ENCODE results near the gene FAM181B. TPM values are rescaled to one million over a fixed set of nuclear protein-coding genes. Genes with fewer than 3 reads are reported as not detected.
A peak's percentile ranks its signal among the peaks of the same experiment; 100 is the strongest.

Gene FAM181B
- total RNA-seq, 4 donors from 2014 or later: 0.55 to 0.64 TPM; not detected in 2

DNA sequence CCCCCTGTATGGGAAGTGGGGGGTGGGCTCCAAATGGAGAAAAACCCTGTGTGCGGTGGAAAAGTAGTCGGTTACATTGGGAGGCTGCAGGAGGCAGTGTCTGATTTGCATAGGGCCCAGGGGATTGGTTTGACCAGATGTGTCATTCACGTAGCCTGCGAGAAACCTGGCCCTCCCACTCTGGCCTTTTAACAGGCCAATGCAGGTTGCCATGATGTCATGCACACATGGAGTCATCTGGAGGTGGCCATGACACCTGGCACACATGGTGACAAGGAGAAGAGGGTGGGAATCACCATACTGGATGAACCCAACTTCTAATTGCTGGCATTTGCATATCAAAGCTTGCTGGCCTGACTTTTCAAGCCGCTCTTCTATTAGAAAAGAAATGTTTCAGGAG is 50.6 kb downstream of the FAM181B start:
- H3K36me3 ChIP-seq: no peaks in the 10 kb centered on the region
- in situ Hi-C loops (cut with MboI; ENCODE audit: low pct_ligation_motif_present in 1 of 4, low pct_unique_long_range_greater_than_20kb in 1 of 4, low sequenced_read_pairs in 3 of 4): loop anchor here in 3 of 4 donors (25.0 kb wide), 2 partner anchors 371 to 1046 kb away; no protein-coding TSS in a partner anchor
- 81 to 87% methylated on average over 3 to 5 of the region's 5 CpGs for WGBS, 2 donors (ENCODE audit: low coverage in 1 of 2)
- H3K4me1 ChIP-seq: peaks cover 0 to 11% (median 5%) of the 10 kb centered on the region in 4 donors
- intact Hi-C loops (cut with DNase I; ENCODE audit: low total_unique reads): no loop called here
- TF ChIP-seq, protein P1, sequence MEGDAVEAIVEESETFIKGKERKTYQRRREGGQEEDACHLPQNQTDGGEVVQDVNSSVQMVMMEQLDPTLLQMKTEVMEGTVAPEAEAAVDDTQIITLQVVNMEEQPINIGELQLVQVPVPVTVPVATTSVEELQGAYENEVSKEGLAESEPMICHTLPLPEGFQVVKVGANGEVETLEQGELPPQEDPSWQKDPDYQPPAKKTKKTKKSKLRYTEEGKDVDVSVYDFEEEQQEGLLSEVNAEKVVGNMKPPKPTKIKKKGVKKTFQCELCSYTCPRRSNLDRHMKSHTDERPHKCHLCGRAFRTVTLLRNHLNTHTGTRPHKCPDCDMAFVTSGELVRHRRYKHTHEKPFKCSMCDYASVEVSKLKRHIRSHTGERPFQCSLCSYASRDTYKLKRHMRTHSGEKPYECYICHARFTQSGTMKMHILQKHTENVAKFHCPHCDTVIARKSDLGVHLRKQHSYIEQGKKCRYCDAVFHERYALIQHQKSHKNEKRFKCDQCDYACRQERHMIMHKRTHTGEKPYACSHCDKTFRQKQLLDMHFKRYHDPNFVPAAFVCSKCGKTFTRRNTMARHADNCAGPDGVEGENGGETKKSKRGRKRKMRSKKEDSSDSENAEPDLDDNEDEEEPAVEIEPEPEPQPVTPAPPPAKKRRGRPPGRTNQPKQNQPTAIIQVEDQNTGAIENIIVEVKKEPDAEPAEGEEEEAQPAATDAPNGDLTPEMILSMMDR (IDR thresholded peaks at IDR 0.05): no peak
- no peak for TF ChIP-seq POLR2A (IDR thresholded peaks at IDR 0.05)
- TF ChIP-seq POLR2AphosphoS5 (IDR thresholded peaks at IDR 0.05): no peak
- TF ChIP-seq EP300 (IDR thresholded peaks at IDR 0.05; ENCODE audit: low read depth): no peak
- no peak for DNase-seq
- H3K27me3 ChIP-seq: peaks cover 3% of the 10 kb centered on the region
- no peaks in the 10 kb centered on the region for H3K9me3 ChIP-seq
- no peak overlapping the region for H3K27ac ChIP-seq
- no peak overlapping the region for H3K4me3 ChIP-seq

DNA sequence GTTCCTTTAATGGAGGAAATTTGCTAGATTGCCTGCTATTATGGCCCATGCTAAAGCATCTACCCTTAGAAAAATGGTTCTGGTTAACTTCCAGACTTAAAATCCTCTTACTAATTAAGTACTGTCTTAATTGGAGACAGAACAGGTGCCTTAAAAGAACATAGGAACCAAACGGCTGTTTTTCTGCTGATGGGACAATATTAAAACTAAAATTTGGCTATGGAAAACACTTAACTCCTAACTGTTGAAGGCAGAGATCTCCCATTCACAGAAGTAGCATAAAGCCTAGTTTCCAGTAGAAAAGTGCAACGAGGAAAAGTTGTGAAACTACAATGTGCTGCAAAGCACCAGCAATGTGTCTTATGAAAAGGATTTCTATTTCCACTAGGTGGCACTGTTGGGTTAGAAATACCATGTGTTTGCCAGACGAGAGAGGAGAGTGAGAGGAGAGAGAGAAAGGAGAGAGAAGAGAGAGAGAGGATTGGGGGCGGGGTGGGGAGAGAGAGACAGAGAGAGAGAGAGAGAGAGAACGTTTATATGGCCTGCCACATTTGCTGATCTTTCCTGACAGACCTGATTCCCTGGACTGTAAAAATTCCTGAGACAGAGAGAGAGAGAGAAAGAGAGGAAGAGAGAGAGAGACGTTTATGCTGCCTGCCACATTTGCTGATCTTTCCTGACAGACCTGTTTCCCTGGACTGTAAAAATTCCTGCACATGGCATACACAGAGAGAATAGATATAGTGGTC is 51.5 kb downstream of the FAM181B start:
- H3K27me3 ChIP-seq: peaks cover 3% of the 10 kb centered on the region
- in situ Hi-C loops (cut with MboI; ENCODE audit: low pct_ligation_motif_present in 1 of 4, low pct_unique_long_range_greater_than_20kb in 1 of 4, low sequenced_read_pairs in 3 of 4): loop anchor here in 3 of 4 donors (25.0 kb wide), 2 partner anchors 370 to 1045 kb away; no protein-coding TSS in a partner anchor
- no peak overlapping the region for H3K4me3 ChIP-seq
- intact Hi-C loops (cut with DNase I; ENCODE audit: low total_unique reads): no loop called here
- no peak overlapping the region for H3K27ac ChIP-seq
- WGBS, 2 donors (ENCODE audit: low coverage in 1 of 2): 20 to 21% methylated on average over 5 to 6 of the region's 6 CpGs
- H3K9me3 ChIP-seq: no peaks in the 10 kb centered on the region
- no peak for TF ChIP-seq POLR2AphosphoS5 (IDR thresholded peaks at IDR 0.05)
- TF ChIP-seq EP300 (IDR thresholded peaks at IDR 0.05; ENCODE audit: low read depth): no peak
- TF ChIP-seq POLR2A (IDR thresholded peaks at IDR 0.05): no peak
- TF ChIP-seq, protein P1 (IDR thresholded peaks at IDR 0.05): peak; percentile 49 to 75 (median 57)
- H3K4me1 ChIP-seq: peaks cover 0 to 11% (median 5%) of the 10 kb centered on the region in 4 donors
- DNase-seq: peak; percentile 16
- H3K36me3 ChIP-seq: no peaks in the 10 kb centered on the region

DNA sequence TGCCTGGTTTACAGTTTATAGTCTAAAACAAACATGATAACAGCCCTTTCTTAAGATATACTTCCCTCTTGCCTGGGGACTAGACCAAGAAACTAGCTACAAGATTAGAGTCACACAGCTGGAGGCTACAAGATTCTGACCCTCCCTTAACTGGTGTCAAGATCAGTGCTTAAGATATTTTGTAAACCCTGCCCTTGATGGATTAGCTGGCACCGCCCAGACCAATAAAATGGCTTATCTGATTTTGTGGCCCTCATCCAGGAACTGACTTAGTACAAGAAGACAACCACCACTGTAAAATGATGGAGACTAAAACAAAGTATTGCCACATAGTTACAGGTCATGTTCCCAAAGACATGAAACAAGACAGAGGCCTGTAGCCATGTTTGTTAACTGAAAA is 53.4 kb downstream of the FAM181B start:
- Histone ChIP-seq H3K9me3 (no peaks in the 10 kb centered on the region), H3K36me3 (no peaks in the 10 kb centered on the region), H3K27me3 (no peaks in the 10 kb centered on the region), H3K4me1 (peaks cover 0 to 11% (median 5%) of the 10 kb centered on the region in 4 donors), H3K4me3 (no peak overlapping the region), H3K27ac (peak overlapping the region in 2 of 4 donors; percentile 18 to 35)
- 25 to 43% methylated on average over 1 of the region's 1 CpG for WGBS, 2 donors (ENCODE audit: low coverage in 1 of 2)
- TF ChIP-seq POLR2AphosphoS5 (IDR thresholded peaks at IDR 0.05) (no peak), EP300 (IDR thresholded peaks at IDR 0.05; ENCODE audit: low read depth) (no peak), POLR2A (IDR thresholded peaks at IDR 0.05) (no peak)
- TF ChIP-seq, protein P1 (IDR thresholded peaks at IDR 0.05): no peak
- peak; percentile 67 for DNase-seq
- intact Hi-C loops (cut with DNase I; ENCODE audit: low total_unique reads): no loop called here
- in situ Hi-C loops (cut with MboI; ENCODE audit: low pct_ligation_motif_present in 1 of 4, low pct_unique_long_range_greater_than_20kb in 1 of 4, low sequenced_read_pairs in 3 of 4): loop anchor here in 3 of 4 donors (25.0 kb wide), 2 partner anchors 368 to 1043 kb away; no protein-coding TSS in a partner anchor

Small RNA genes within 50 kb of the gene (small RNA-seq; reads per million reads assigned to genes)
- gene RPS28P7: 0 to 11.6 (median 3.3) reads per million in 4 donors

Other genes with a start within 250 kb of the FAM181B start
- gene PRCP, start 166.6 kb upstream of the FAM181B start, total RNA-seq: 10 to 100 TPM; 20.9 to 34.8 (median 29.9) TPM
- gene DDIAS, start 167.9 kb upstream of the FAM181B start, total RNA-seq: 1 to 10 TPM in 1 of 4 donors, under 1 TPM in 1, not detected in 2; 0.95 to 1.1 TPM